Type B pancreatic cell (in vitro differentiated cells): ENCODE data around the gene FEM1C. TPM values are rescaled to one million over a fixed set of nuclear protein-coding genes. Genes with fewer than 3 reads are reported as not detected.
A peak's percentile ranks its signal among the peaks of the same experiment; 100 is the strongest.

ENCODE experiments used
- DNase-seq: peaks from one replicate; pipeline ENCODE4 v3.0.0; 2021; ENCODE audit warnings: mixed read lengths; ENCODE audit not compliant: unreplicated experiment; ENCODE audit errors: extremely low spot score
- H3K27ac Mint-ChIP-seq: 2 replicates; pipeline ENCODE4 v1.8.0; 2021; ENCODE audit warnings: mild to moderate bottlenecking, mixed read lengths
- H3K27me3 Mint-ChIP-seq: 2 replicates; pipeline ENCODE4 v1.8.0; 2021; ENCODE audit warnings: mixed read lengths
- H3K36me3 Mint-ChIP-seq: 2 replicates; pipeline ENCODE4 v1.8.0; 2021; ENCODE audit warnings: mixed read lengths
- H3K4me1 Mint-ChIP-seq: one replicate; pipeline ENCODE4 v1.8.0; 2021; ENCODE audit warnings: mixed read lengths; ENCODE audit not compliant: unreplicated experiment
- H3K4me3 Mint-ChIP-seq: 2 replicates; pipeline ENCODE4 v1.8.0; 2021; ENCODE audit warnings: mild to moderate bottlenecking, mixed read lengths
- H3K9me3 Mint-ChIP-seq: 2 replicates; pipeline ENCODE4 v1.8.0; 2021; ENCODE audit warnings: mixed read lengths
- CTCF ChIP-seq: fragments of 200-600 bp; sonication (generic); conservative IDR thresholded peaks from 2 replicates; pipeline ENCODE4 v1.5.0; 2021; ENCODE audit warnings: antibody characterized with exemption, mild to moderate bottlenecking
- total RNA-seq: library from RNA; stranded (reverse); gene quantifications from 2 replicates; pipeline ENCODE4 v1.2.1, GENCODE V29; 2021; ENCODE audit warnings: low replicate concordance

FEM1C gene
- total RNA-seq, 1 donor from 2014 or later, result 15.8 TPM

- Mint-ChIP-seq H3K36me3 (peaks cover 29% of the 10 kb centered on the region), H3K27ac (peak overlapping the region; percentile 6), H3K27me3 (no peaks in the 10 kb centered on the region), H3K4me3 (no peak overlapping the region), H3K4me1 (peaks cover 20% of the 10 kb centered on the region), H3K9me3 (peaks cover 8% of the 10 kb centered on the region)
- DNase-seq, result no peak
- TF ChIP-seq CTCF, result no peak
Observed at GRCh38 chr5:115531787-115532367, 12.7 kb downstream of the FEM1C start.

GRCh38 chr5:115531380-115531779 is 13.2 kb downstream of the FEM1C start:
- peaks cover 19% of the 10 kb centered on the region for H3K4me1 Mint-ChIP-seq
- no peak overlapping the region for H3K27ac Mint-ChIP-seq
- no peak for DNase-seq
- peaks cover 8% of the 10 kb centered on the region for H3K9me3 Mint-ChIP-seq
- H3K4me3 Mint-ChIP-seq, result no peak overlapping the region
- H3K36me3 Mint-ChIP-seq, result peaks cover 24% of the 10 kb centered on the region
- no peak for TF ChIP-seq CTCF
- H3K27me3 Mint-ChIP-seq, result no peaks in the 10 kb centered on the region

GRCh38 chr5:115530426-115530825 is 14.1 kb downstream of the FEM1C start:
- no peak overlapping the region for H3K27ac Mint-ChIP-seq
- no peaks in the 10 kb centered on the region for H3K27me3 Mint-ChIP-seq
- H3K9me3 Mint-ChIP-seq, result peaks cover 3% of the 10 kb centered on the region
- H3K36me3 Mint-ChIP-seq, result peaks cover 18% of the 10 kb centered on the region
- H3K4me3 Mint-ChIP-seq, result peak overlapping the region; percentile 50
- H3K4me1 Mint-ChIP-seq, result peaks cover 19% of the 10 kb centered on the region
- no peak for DNase-seq
- TF ChIP-seq CTCF, result no peak

GRCh38 chr5:115526604-115527003 is 18.0 kb downstream of the FEM1C start:
- Mint-ChIP-seq H3K4me3 (no peak overlapping the region), H3K4me1 (peaks cover 12% of the 10 kb centered on the region), H3K27me3 (no peaks in the 10 kb centered on the region), H3K9me3 (no peaks in the 10 kb centered on the region), H3K27ac (no peak overlapping the region), H3K36me3 (peaks cover 22% of the 10 kb centered on the region)
- no peak for TF ChIP-seq CTCF
- DNase-seq, result no peak

GRCh38 chr5:115524199-115524847 is 20.3 kb downstream of the FEM1C start:
- no peak overlapping the region for H3K4me3 Mint-ChIP-seq
- H3K36me3 Mint-ChIP-seq, result peaks cover 27% of the 10 kb centered on the region
- H3K4me1 Mint-ChIP-seq, result peaks cover 11% of the 10 kb centered on the region
- H3K27me3 Mint-ChIP-seq, result no peaks in the 10 kb centered on the region
- TF ChIP-seq CTCF, result no peak
- DNase-seq, result no peak
- H3K27ac Mint-ChIP-seq, result no peak overlapping the region
- no peaks in the 10 kb centered on the region for H3K9me3 Mint-ChIP-seq
